ENCODE data around the gene GALE. TPM values are rescaled to one million over a fixed set of nuclear protein-coding genes. Genes with fewer than 3 reads are reported as not detected.

Gene GALE
- total and polyA plus RNA-seq, 2 of the 13 experiments (the other 11 are each of a cell fraction or from before 2014, with no cell fraction given), result 85.2 to 88.4 TPM

GRCh38 chr1:23799570-23800399, 769 bp downstream of the GALE start:
- 2% methylated on average over 11 of the region's 48 CpGs for WGBS (ENCODE audit: low lambda C conversion rate)
- Histone ChIP-seq H2AFZ (ENCODE audit: low read length) (no peak overlapping the region), H3K27ac (ENCODE audit: extremely low read length, insufficient read depth, low read length) (peak overlapping the region; percentile 95), H3K4me3 (replicated peaks in 1 of 3; ENCODE audit: insufficient read depth in 1 of 3, low read depth in 2 of 3, low read length in 3 of 3) (peak overlapping the region; percentile 65 to 92 (median 90)), H3K79me2 (ENCODE audit: insufficient read depth, low read length) (peaks cover 9% of the 10 kb centered on the region), H4K20me1 (ENCODE audit: insufficient read depth, low read length) (peaks cover 9% of the 10 kb centered on the region; the same call in 1 of the 2 replicates), H3K36me3 (replicated peaks in 1 of 2; ENCODE audit: control insufficient read depth in 1 of 2, insufficient read depth in 2 of 2, low read length in 2 of 2) (peaks cover 6 to 31% of the 10 kb centered on the region in 2 experiments; a peak in 4 of 5 replicates), H3K27me3 (ENCODE audit: control insufficient read depth in 1 of 2, insufficient read depth in 2 of 2, low read length in 2 of 2) (no peaks in the 10 kb centered on the region; a peak in 1 of 5 replicates), H3K9ac (ENCODE audit: insufficient read depth, low read depth, low read length) (peak overlapping the region; percentile 93), H3K4me2 (ENCODE audit: low read depth, low read length) (peak overlapping the region; percentile 94), H3K9me3 (ENCODE audit: low read length) (no peaks in the 10 kb centered on the region), H3K4me1 (ENCODE audit: insufficient read depth, low read length) (peaks cover 57% of the 10 kb centered on the region)
- peak; percentile 61 for DNase-seq (ENCODE audit: low spot score)
- ChIA-PET CTCF (ENCODE audit: low intra/inter-chr PET ratio, low total read pairs) (no interaction called here), POLR2A (interaction anchor here (0.7 to 10.9 kb wide), 13 partner anchors 9 to 222 kb away, joined by 3 to 154 read pairs (median 5); partner anchors contain the start of genes FUCA1, HMGCL, LYPLA2 and PITHD1)
- intact Hi-C loops (cut with micrococcal nuclease; ENCODE audit: unreplicated experiment) (loop anchor here (1.0 to 5.0 kb wide), 3 partner anchors 8 to 68 kb away; partner anchors contain the start of genes FUCA1 and LYPLA2), in situ Hi-C loops (cut with HindIII; ENCODE audit: extremely low pct_ligation_motif_present, low pct_unique_long_range_greater_than_20kb) (no loop called here)
- BruUV-seq (replicated peaks), result TSS peak; percentile 73
- FAIRE-seq, result peak; percentile 23
- peak; percentile 50 for ATAC-seq
- peak; percentile 96 for TF ChIP-seq HIC2 (CRISPR knock-in tag; IDR thresholded peaks at IDR 0.05; ENCODE audit: low read depth)
- 0 out of 2 replicates have a peak, but pooled peaks have one; percentile 17 for TF ChIP-seq TFDP1 (CRISPR knock-in tag; IDR thresholded peaks at IDR 0.05; ENCODE audit: borderline replicate concordance)
- TF ChIP-seq RAD21 (CRISPR knock-in tag; IDR thresholded peaks at IDR 0.05), result no peak
- 0 out of 2 replicates have a peak, but pooled peaks have one; percentile 30 for TF ChIP-seq MXD3 (CRISPR knock-in tag; IDR thresholded peaks at IDR 0.05)
- TF ChIP-seq ZBTB38 (CRISPR knock-in tag; IDR thresholded peaks at IDR 0.05), result 0 out of 2 replicates have a peak, but pooled peaks have one; percentile 36
- peak in 1 of 2 experiments; percentile 73; a peak in 1 of 4 replicates for TF ChIP-seq POLR2A (IDR thresholded peaks at IDR 0.05; ENCODE audit: insufficient read depth in 1 of 2, low read depth in 2 of 2, low read length in 2 of 2)
- TF ChIP-seq YEATS2 (CRISPR knock-in tag; IDR thresholded peaks at IDR 0.05; ENCODE audit: borderline replicate concordance), result peak; percentile 81
- TF ChIP-seq SMARCC2 (IDR thresholded peaks at IDR 0.05), result no peak
- 0 out of 2 replicates have a peak, but pooled peaks have one; percentile 31 for TF ChIP-seq ZNF326 (CRISPR knock-in tag; IDR thresholded peaks at IDR 0.05; ENCODE audit: borderline replicate concordance)
- 0 out of 2 replicates have a peak, but pooled peaks have one; percentile 33 for TF ChIP-seq GLI4 (CRISPR knock-in tag; IDR thresholded peaks at IDR 0.05; ENCODE audit: borderline replicate concordance)
- TF ChIP-seq ZNF337 (CRISPR knock-in tag; IDR thresholded peaks at IDR 0.05; ENCODE audit: borderline replicate concordance, low read depth), result 0 out of 2 replicates have a peak, but pooled peaks have one; percentile 12
- no peak for TF ChIP-seq TRIM22 (IDR thresholded peaks at IDR 0.05)
- peak; percentile 52; the same call in 1 of the 2 replicates for TF ChIP-seq THAP11 (CRISPR knock-in tag; IDR thresholded peaks at IDR 0.05)
- peak; percentile 7; the same call in 1 of the 2 replicates for TF ChIP-seq TARDBP (CRISPR knock-in tag; IDR thresholded peaks at IDR 0.05)
- 0 out of 2 replicates have a peak, but pooled peaks have one; percentile 46 for TF ChIP-seq ZXDC (CRISPR knock-in tag; IDR thresholded peaks at IDR 0.05)
